Measurements from ENCODE around the gene HELZ. TPM values are rescaled to one million over a fixed set of nuclear protein-coding genes. Genes with fewer than 3 reads are reported as not detected.

The HELZ gene
- total RNA-seq, 2 donors from 2014 or later: 51.4 to 74.7 TPM

DNA sequence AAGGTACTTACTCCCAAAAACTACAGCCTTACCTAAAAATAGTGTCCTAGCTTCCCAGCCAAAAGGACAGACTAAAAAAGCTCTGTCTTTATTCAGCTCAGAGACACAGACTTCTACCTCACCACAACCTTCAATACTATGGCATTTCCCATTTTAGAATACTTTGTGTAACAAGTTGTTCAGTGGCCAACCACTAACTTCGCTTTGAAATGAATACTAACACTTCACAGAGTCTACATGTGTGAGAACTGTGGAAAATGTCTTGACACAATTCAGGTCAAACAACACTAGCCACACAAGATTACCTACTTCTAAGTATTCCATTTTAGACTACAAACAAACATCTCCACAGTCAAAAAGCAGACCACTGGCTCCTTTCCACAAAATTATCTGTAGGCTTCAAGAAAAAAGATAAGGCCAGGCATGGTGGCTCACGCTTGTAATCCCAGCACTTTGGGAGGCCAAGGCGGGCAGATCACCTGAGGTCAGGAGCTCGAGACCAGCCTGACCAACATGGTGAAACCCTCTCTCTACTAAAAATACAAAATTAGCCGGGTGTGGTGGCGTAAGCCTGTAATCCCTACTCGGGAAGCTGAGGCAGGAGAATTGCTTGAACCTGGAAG is 3.2 kb downstream of the HELZ start:
- H3K27ac ChIP-seq (ENCODE audit: low read depth, low read length): no peak overlapping the region
- TF ChIP-seq, protein P1, sequence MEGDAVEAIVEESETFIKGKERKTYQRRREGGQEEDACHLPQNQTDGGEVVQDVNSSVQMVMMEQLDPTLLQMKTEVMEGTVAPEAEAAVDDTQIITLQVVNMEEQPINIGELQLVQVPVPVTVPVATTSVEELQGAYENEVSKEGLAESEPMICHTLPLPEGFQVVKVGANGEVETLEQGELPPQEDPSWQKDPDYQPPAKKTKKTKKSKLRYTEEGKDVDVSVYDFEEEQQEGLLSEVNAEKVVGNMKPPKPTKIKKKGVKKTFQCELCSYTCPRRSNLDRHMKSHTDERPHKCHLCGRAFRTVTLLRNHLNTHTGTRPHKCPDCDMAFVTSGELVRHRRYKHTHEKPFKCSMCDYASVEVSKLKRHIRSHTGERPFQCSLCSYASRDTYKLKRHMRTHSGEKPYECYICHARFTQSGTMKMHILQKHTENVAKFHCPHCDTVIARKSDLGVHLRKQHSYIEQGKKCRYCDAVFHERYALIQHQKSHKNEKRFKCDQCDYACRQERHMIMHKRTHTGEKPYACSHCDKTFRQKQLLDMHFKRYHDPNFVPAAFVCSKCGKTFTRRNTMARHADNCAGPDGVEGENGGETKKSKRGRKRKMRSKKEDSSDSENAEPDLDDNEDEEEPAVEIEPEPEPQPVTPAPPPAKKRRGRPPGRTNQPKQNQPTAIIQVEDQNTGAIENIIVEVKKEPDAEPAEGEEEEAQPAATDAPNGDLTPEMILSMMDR (conservative IDR thresholded peaks at IDR 0.05): no peak
- WGBS, 2 experiments (ENCODE audit: insufficient coverage in 1 of 2, insufficient read length in 1 of 2): 90 to 91% methylated on average over 1 to 5 of the region's 7 CpGs
- H3K9me3 Mint-ChIP-seq: no peaks in the 10 kb centered on the region
- peak; percentile 33 for DNase-seq
- H3K27me3 ChIP-seq (ENCODE audit: control insufficient read depth, insufficient read depth, low read length, poor library complexity, severe bottlenecking): no peaks in the 10 kb centered on the region
- H3K9me3 ChIP-seq (ENCODE audit: control insufficient read depth, low read length): no peaks in the 10 kb centered on the region
- H3K9ac ChIP-seq (ENCODE audit: extremely low read depth, low read length, poor library complexity, severe bottlenecking): no peak overlapping the region
- no peaks in the 10 kb centered on the region for H3K27me3 Mint-ChIP-seq (ENCODE audit: insufficient read depth)
- H3K4me1 Mint-ChIP-seq: peaks cover 35% of the 10 kb centered on the region
- H3K4me3 ChIP-seq (ENCODE audit: low read length): peak overlapping the region; percentile 58
- H3K36me3 ChIP-seq (ENCODE audit: control insufficient read depth, insufficient read depth, low read length): peaks cover 45% of the 10 kb centered on the region
- H3K36me3 Mint-ChIP-seq (ENCODE audit: low read depth): peaks cover 41% of the 10 kb centered on the region
- no peak overlapping the region for H3K4me3 Mint-ChIP-seq
- H3K27ac Mint-ChIP-seq: peak overlapping the region; percentile 57
- peaks cover 3% of the 10 kb centered on the region for H3K4me1 ChIP-seq (ENCODE audit: control insufficient read depth, insufficient read depth, low read length)

DNA sequence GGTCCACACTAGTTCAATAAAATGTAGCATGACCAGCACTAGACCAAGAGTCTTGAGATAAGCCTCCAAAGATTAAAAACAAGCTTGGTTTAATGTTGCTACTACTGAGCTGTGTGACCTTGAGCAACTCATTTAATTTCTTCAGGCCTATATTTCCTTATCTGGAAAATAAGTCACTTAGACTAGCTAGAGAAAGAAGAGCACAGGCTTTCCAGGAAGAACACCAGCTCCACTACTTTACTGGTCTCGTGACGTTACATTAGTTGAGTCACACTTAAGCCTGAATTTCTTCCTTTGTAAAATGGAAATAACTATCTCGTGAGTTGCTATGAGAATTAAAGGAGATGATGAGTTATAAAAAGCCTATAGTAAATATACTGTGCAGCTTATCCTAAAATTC is 5.4 kb downstream of the HELZ start:
- no peaks in the 10 kb centered on the region for H3K27me3 ChIP-seq (ENCODE audit: control insufficient read depth, insufficient read depth, low read length, poor library complexity, severe bottlenecking)
- Mint-ChIP-seq H3K27ac (no peak overlapping the region), H3K27me3 (ENCODE audit: insufficient read depth) (no peaks in the 10 kb centered on the region)

DNA sequence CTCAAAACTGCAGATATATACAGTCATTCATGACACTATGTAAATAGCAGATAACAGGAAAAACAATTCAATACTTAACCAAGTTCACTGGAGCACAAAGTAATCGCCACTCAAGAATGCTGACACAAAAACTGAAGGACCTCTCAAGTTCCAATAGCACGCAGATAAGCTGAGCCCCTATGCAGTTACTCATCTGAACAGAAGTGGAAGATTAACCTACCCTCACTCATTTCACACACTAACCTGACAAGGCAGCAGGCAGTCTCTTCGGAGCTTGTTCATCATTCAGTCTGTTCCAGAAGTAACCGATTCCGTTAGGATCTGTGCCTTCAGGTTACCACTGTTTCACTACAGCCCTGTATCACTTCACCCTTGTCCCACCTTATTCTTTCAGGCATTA is 6.0 kb downstream of the HELZ start:
- Histone ChIP-seq H3K36me3 (ENCODE audit: control insufficient read depth, insufficient read depth, low read length) (peaks cover 69% of the 10 kb centered on the region), H3K9ac (ENCODE audit: extremely low read depth, low read length, poor library complexity, severe bottlenecking) (no peak overlapping the region), H3K27me3 (ENCODE audit: control insufficient read depth, insufficient read depth, low read length, poor library complexity, severe bottlenecking) (no peaks in the 10 kb centered on the region), H3K4me3 (ENCODE audit: low read length) (no peak overlapping the region), H3K4me1 (ENCODE audit: control insufficient read depth, insufficient read depth, low read length) (peaks cover 3% of the 10 kb centered on the region), H3K9me3 (ENCODE audit: control insufficient read depth, low read length) (no peaks in the 10 kb centered on the region), H3K27ac (ENCODE audit: low read depth, low read length) (no peak overlapping the region)
- Mint-ChIP-seq H3K27me3 (ENCODE audit: insufficient read depth) (no peaks in the 10 kb centered on the region), H3K4me1 (peaks cover 32% of the 10 kb centered on the region), H3K9me3 (no peaks in the 10 kb centered on the region), H3K36me3 (ENCODE audit: low read depth) (peaks cover 63% of the 10 kb centered on the region), H3K27ac (peak overlapping the region; percentile 70), H3K4me3 (no peak overlapping the region)
- no peak for DNase-seq
- TF ChIP-seq, protein P1 (conservative IDR thresholded peaks at IDR 0.05): no peak
- 91 to 96% methylated on average over 5 of the region's 5 CpGs for WGBS, 2 experiments (ENCODE audit: insufficient coverage in 1 of 2, insufficient read length in 1 of 2)

More for the DNA sequence above, 5.4 kb downstream of the HELZ start:
- Histone ChIP-seq H3K36me3 (ENCODE audit: control insufficient read depth, insufficient read depth, low read length) (peaks cover 63% of the 10 kb centered on the region), H3K27ac (ENCODE audit: low read depth, low read length) (no peak overlapping the region), H3K9me3 (ENCODE audit: control insufficient read depth, low read length) (no peaks in the 10 kb centered on the region), H3K4me1 (ENCODE audit: control insufficient read depth, insufficient read depth, low read length) (peaks cover 3% of the 10 kb centered on the region), H3K4me3 (ENCODE audit: low read length) (no peak overlapping the region), H3K9ac (ENCODE audit: extremely low read depth, low read length, poor library complexity, severe bottlenecking) (no peak overlapping the region)
- 97% methylated on average over 3 of the region's 3 CpGs; no CpG with 5 or more reads in 1 of the 2 experiments for WGBS, 2 experiments (ENCODE audit: insufficient coverage in 1 of 2, insufficient read length in 1 of 2)
- Mint-ChIP-seq H3K4me1 (peaks cover 35% of the 10 kb centered on the region), H3K4me3 (no peak overlapping the region), H3K9me3 (no peaks in the 10 kb centered on the region), H3K36me3 (ENCODE audit: low read depth) (peaks cover 59% of the 10 kb centered on the region)
- TF ChIP-seq, protein P1 (conservative IDR thresholded peaks at IDR 0.05): no peak
- DNase-seq: no peak

Measured in endodermal cell (in vitro differentiated cells).